Kidney (tissue), 14 donors: Measurements from ENCODE around the gene C1orf210. TPM values are rescaled to one million over a fixed set of nuclear protein-coding genes. Genes with fewer than 3 reads are reported as not detected.

Experiments used
- DNase-seq, 5 donors: peaks; one replicate each; pipeline ENCODE4 v3.0.0-alpha.2; 2013 to 2020
- FAIRE-seq: peaks from 2 replicates; lab custom pipeline; 2012; peaks lifted over from hg19 to GRCh38; lab: Jason Lieb, UNC
- H3K27ac ChIP-seq, 2 donors: one replicate each; pipeline ENCODE4 v1.7.0; 2013; ENCODE audit warnings: low read depth in 2 of 2, low read length in 2 of 2, inconsistent platforms in 1 of 2
- H3K27me3 ChIP-seq: one replicate; pipeline ENCODE4 v1.7.1; 2013; ENCODE audit warnings: low read length, inconsistent platforms; ENCODE audit not compliant: control insufficient read depth, insufficient read depth
- H3K36me3 ChIP-seq, 3 donors: one replicate each; pipeline versions ENCODE4 v1.7.0 to v1.7.1; 2013; ENCODE audit warnings: low read length in 3 of 3, control low read depth in 1 of 3, inconsistent platforms in 1 of 3; ENCODE audit not compliant: insufficient read depth in 3 of 3, control insufficient read depth in 2 of 3
- H3K4me1 ChIP-seq, 3 donors: one replicate each; pipeline versions ENCODE4 v1.7.0 to v1.7.1; 2013; ENCODE audit warnings: low read length in 3 of 3, inconsistent platforms in 1 of 3, low read depth in 1 of 3; ENCODE audit not compliant: control insufficient read depth in 2 of 3, insufficient read depth in 2 of 3
- H3K4me3 ChIP-seq, 3 donors: one replicate each; pipeline versions ENCODE4 v1.7.0 to v1.8.1; 2013; ENCODE audit warnings: low read length in 3 of 3, control low read depth in 1 of 3, inconsistent platforms in 1 of 3
- H3K9ac ChIP-seq, 3 donors: one replicate each; pipeline versions ENCODE4 v1.7.0 to v1.7.1; 2013; ENCODE audit warnings: low read length in 3 of 3, control low read depth in 1 of 3, inconsistent platforms in 1 of 3
- H3K9me3 ChIP-seq, 3 donors: one replicate each; pipeline versions ENCODE4 v1.7.0 to v1.7.1; 2013; ENCODE audit warnings: low read length in 3 of 3, control low read depth in 1 of 3, inconsistent platforms in 1 of 3; ENCODE audit not compliant: control insufficient read depth in 2 of 3, insufficient read depth in 1 of 3
- intact Hi-C: fragments of 100-400 bp; cut with DNase I; formaldehyde crosslinking; loops from one replicate; pipeline ENCODE4 v1.11.1; 2022
- polyA plus RNA-seq: library from polyadenylated mRNA; stranded (reverse); fragments of 350-450 nt; fragmentation: Illumina TruSeq; extraction: RNeasy Lipid Tissue Mini Kit (QIAGEN cat#74804); gene quantifications from one replicate; pipeline ENCODE4 v1.2.3, GENCODE V29; 2014; ENCODE audit warnings: low read depth, low replicate concordance; ENCODE audit not compliant: insufficient read depth
- total RNA-seq: library from RNA; stranded (reverse); fragmentation: NEBNext Ultra II Directional; extraction: Animal tissue kit (Norgen Biotek cat#: 25700); gene quantifications from one replicate; pipeline ENCODE4 v1.2.1, GENCODE V29; 2021
- TF ChIP-seq, protein P1 (sequence below): IDR thresholded peaks from 3 replicates; pipeline ENCODE4 v1.5.1; 2012; ENCODE audit warnings: mild to moderate bottlenecking, moderate library complexity, borderline replicate concordance; ENCODE audit not compliant: insufficient read depth; ENCODE audit errors: extremely low read depth
- donor health status: control.
- donor health status: control.
- donor health status: control.
- donor health status: control.
- donor health status: control.
- donor health status: DM: yes; HTN: yes; CAD: no.
- donor health status: Normal renal cell carcinoma (clear cell type).

C1orf210 gene
- total and polyA plus RNA-seq, 2 donors from 2014 or later = 21.1 to 33.3 TPM

- intact Hi-C loops = no loop called here
- Histone ChIP-seq H3K9me3 (no peaks in the 10 kb centered on the region), H3K9ac (no peak overlapping the region), H3K27me3 (no peaks in the 10 kb centered on the region), H3K4me1 (peaks cover 0 to 12% (median 4%) of the 10 kb centered on the region in 3 donors), H3K36me3 (no peaks in the 10 kb centered on the region), H3K27ac (no peak overlapping the region), H3K4me3 (peak overlapping the region in 1 of 3 donors; percentile 23)
- FAIRE-seq (no peak), DNase-seq (peak in 1 of 5 donors; percentile 34)
- TF ChIP-seq, protein P1, sequence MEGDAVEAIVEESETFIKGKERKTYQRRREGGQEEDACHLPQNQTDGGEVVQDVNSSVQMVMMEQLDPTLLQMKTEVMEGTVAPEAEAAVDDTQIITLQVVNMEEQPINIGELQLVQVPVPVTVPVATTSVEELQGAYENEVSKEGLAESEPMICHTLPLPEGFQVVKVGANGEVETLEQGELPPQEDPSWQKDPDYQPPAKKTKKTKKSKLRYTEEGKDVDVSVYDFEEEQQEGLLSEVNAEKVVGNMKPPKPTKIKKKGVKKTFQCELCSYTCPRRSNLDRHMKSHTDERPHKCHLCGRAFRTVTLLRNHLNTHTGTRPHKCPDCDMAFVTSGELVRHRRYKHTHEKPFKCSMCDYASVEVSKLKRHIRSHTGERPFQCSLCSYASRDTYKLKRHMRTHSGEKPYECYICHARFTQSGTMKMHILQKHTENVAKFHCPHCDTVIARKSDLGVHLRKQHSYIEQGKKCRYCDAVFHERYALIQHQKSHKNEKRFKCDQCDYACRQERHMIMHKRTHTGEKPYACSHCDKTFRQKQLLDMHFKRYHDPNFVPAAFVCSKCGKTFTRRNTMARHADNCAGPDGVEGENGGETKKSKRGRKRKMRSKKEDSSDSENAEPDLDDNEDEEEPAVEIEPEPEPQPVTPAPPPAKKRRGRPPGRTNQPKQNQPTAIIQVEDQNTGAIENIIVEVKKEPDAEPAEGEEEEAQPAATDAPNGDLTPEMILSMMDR = no peak
Measured at GRCh38 chr1:43302721-43303470, 17.5 kb upstream of the C1orf210 start.

- Histone ChIP-seq H3K4me1 (peaks cover 0 to 12% (median 4%) of the 10 kb centered on the region in 3 donors), H3K9me3 (no peaks in the 10 kb centered on the region), H3K36me3 (no peaks in the 10 kb centered on the region), H3K27me3 (no peaks in the 10 kb centered on the region), H3K27ac (no peak overlapping the region), H3K4me3 (peak overlapping the region in 1 of 3 donors; percentile 23), H3K9ac (no peak overlapping the region)
- DNase-seq (no peak), FAIRE-seq (no peak)
- TF ChIP-seq, protein P1 = no peak
- intact Hi-C loops = no loop called here
Measured at GRCh38 chr1:43302201-43302600, 16.8 kb upstream of the C1orf210 start.

DNA sequence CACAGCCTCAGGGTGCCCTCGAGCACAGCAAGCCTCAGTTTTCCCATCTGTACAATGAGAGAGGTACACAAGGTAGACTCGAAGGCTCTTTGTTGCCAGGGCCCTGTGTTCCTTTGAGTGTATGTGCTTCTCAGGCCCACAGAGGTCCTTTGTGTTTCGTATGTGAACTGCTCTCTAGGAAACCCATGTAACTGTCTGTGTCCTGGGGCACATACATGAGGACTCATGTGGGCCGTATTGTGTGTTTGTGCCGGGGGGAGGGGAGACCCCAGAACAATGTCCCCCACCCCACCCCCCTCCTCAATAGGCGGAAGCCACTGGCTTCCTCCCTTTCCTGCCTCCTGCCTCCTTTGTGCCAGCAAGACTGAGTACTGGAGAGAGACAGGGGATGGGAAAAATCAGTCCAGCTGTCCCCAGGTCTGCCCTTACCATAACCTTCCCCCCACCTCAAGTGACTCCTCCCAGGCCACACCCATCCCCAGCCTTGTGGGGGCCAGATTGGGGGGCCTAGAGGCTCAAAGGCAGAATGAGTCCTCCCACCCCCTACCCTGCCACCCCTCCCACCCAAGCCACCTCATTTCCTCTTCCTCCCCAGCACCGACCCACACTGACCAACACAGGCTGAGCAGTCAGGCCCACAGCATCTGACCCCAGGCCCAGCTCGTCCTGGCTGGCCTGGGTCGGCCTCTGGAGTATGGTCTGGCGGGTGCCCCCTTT, 15.2 kb upstream of the C1orf210 start, which contains the start of gene TIE1:
TIE1 (plus strand) TSS at position 605 of the 717 bp plus-strand sequence; CDS start at position 695, 90 bp downstream.
- Histone ChIP-seq H3K4me1 (peaks cover 0 to 13% (median 10%) of the 10 kb centered on the region in 3 donors), H3K9me3 (no peaks in the 10 kb centered on the region), H3K9ac (no peak within 1 kb of the TSS), H3K4me3 (peak within 1 kb of the TSS in 1 of 3 donors; percentile 35), H3K27me3 (no peaks in the 10 kb centered on the region), H3K36me3 (no peaks in the 10 kb centered on the region), H3K27ac (peak within 1 kb of the TSS; percentile 25 to 57)
- FAIRE-seq (no peak), DNase-seq (peak in 3 of 5 donors; percentile 19 to 80 (median 59))
- intact Hi-C loops = no loop called here
- TF ChIP-seq, protein P1 = no peak
